Stimulated activated CD4-positive, alpha-beta T cell treated with anti-CD3 and anti-CD28 coated beads, TNF-alpha, amount 100 ng/mL, for 48 hours (primary cell): Measurements from ENCODE around the gene ELF1.
A peak's percentile ranks its signal among the peaks of the same experiment; 100 is the strongest.

Experiments used
- DNase-seq, 3 donors: peaks; one replicate each; pipeline ENCODE4 v3.0.0-alpha.2; 2020; ENCODE audit warnings: low read depth in 3 of 3

ELF1 gene

DNA sequence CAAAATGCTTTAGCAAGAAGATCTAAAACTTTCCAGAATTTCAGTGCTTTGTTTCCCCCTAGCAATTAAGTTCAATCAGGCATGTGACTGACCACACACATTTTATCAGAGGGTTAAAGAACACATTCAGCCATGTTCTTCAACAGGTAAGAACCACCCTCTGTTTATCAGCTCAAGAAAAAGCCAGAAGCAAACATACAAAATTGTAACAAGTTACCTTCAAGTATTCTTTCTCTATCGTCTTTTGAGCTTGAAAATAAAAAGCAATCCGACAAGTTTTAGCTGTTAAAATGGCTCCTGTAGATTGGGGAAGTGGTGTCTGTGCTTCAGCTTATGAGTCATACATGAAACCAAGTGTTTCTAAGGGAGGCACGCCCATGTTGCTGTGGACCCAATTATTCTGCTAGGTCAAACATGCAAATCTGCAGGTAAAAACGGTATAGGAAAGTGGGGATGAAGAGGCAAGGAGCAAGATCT lies at the start of gene ELF1:
Gene ELF1, minus strand, starts transcription at position 306 of the 477 bp plus-strand sequence. CDS start 37,262 bp downstream, outside the sequence.
- peak in 2 of 3 donors; percentile 41 to 43 for DNase-seq

GRCh38 chr13:41065078-41065477 lies 46.0 kb upstream of the ELF1 start:
- no peak for DNase-seq

GRCh38 chr13:41064493-41064892 lies 45.4 kb upstream of the ELF1 start:
- no peak for DNase-seq

DNA sequence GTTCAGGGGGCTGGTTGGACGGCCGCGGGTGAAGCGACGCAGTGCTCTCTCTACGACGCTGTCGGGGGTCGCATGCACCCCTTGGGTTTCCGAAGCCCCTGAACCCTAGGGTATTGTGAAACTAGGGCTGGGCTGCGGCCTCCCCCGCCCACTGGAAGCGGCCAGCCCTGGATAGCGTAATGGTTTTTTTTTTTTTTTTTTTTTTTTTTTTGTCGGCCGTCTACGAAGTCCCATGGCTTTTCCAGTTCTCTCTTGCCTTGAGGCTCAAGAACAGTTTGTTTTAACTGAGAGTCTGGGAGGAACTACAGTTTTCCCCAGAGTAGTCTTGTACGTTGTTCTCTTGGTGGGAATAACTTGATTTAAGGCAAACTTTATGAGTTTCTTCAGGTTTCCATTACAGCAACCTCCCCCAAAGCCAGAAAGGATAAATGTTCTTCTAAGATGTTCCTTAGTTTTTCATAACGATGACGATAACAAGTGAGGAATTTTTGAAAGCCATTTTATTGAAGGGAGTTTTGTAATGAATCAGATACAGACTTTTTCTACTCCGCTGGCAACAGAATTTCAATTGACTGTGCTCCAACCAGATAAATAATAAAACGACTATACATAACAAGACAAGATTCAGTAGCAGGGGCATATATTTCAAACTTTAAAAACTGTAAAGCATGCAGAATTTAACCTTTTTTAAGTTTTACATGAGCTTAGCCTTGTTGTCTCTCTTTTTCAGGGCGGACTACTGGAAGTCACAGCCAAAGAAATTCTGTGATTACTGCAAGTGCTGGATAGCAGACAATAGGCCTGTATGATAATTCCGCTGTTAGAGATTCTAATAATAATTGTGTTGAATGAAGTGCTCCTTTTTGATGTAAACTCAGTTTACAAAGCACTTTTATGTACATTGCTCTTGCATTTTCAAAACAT lies 43.1 kb upstream of the ELF1 start:
- DNase-seq, result no peak

DNA sequence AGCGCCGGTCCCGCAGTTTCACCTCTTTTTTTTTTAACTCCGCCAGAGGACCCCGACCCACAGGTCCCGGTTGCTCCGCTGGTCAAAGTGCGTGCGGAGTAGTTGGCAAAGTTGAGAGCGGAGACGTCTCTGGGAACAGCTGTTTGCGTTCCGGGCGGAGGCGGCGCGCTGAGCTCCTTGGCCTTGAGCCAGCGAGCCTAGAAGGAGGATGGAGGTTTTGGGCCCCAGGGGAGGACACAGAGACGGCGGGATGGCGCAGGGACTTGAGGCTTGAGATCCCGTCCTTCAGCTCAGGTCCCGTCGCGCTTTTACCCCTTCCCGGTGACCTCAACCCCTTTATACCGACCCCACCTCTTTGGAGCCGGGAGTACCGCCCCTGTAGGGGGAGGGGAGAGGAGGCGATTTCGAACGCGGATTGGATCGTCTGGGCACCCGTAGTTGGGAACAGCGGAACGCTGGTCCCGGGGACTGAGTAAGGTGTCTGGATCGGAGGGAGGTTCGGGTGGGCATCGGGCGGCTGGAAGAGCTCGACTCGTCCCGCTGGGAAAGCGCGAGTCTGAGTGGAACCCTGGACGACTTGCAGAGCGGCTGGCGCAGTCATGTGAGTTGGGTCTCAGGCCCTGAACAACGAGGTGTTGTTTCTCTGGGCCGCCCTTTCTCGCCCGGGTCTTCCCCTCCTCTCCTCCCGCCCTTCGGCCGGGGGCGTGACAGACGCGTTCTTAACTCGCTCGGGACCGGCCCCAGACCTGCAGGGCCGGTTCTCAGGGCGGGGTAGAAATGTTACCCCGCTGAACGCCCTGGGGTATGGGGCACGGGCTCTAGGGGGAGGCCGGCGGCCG lies 42.2 kb upstream of the ELF1 start, which contains the start of gene WBP4:
Gene WBP4, plus strand, starts transcription at position 435 of the 839 bp plus-strand sequence. Its CDS starts 165 bp downstream, at position 600.
- DNase-seq, result peak; percentile 80 to 87 (median 84)

- peak; percentile 74 to 82 (median 82) for DNase-seq
Measured at GRCh38 chr13:41060724-41061074, 41.6 kb upstream of the ELF1 start.

GRCh38 chr13:41060082-41060723 lies 41.1 kb upstream of the ELF1 start:
- peak; percentile 67 to 72 (median 67) for DNase-seq

DNA sequence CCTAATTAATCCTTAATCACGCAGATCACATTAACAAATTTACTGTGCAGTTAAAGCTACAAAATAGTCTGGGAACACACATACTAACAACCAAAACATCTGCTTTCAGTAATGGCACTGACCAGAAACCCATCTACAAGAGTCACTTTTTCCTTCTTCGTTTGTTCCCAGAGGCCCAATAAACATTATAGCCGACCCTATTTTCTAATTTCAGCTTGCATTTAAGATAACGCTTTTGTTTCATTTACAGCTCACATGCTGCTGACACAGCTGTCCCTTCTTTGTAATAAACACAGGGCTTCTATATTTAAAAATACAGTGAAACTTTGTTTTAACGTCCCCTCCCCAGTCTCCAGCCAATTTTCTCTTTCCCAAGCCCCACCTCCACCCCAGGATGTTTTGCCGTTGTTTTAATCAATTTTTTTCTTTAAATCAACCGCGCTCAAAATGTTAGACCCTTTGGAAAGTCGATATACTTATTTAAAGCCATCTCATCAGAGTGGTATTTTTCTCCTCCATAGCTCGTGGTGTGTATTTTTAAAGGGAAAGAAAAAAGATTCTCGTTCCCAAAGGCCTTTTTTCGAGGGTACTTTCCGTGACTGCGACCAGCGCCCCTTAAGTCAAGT lies 40.5 kb upstream of the ELF1 start:
- DNase-seq, result no peak

DNA sequence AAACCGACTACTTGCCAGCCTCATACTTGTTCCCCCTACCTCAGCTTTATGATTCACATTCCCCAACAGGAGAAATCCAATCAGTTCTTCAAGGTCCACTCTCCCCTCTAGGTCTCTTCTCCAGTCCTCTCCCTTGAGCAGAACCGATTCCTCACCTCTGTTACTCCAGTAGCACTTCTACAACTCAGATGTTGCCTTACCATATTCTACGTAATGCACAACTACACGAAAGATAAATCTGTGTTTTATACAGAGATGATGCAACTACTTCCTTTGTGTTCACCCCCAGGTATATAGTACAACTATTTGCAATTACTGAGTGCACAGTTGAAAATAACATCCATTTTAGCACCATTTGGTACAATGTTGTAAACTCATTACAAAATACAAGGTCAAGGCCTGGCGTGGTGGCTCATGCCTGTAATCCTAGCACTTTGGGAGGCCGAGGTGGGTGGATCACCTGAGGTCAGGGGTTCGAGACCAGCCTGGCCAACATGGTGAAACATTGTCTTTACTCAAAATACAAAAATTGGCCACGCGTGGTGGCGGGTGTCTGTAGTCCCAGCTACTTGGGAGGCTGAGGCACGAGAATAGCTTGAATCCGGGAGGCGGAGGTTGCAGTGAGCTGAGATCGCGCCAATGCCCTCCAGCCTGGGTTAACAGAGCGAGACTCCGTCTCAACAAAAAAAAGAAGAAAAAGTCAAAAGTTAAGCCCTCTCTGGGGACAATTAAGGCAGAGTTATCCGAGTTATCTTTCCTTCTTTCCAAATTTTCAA lies 39.4 kb upstream of the ELF1 start:
- DNase-seq, result no peak

GRCh38 chr13:41056826-41057711 lies 38.0 kb upstream of the ELF1 start:
- no peak for DNase-seq

GRCh38 chr13:41056194-41056593 lies 37.1 kb upstream of the ELF1 start:
- no peak for DNase-seq

DNA sequence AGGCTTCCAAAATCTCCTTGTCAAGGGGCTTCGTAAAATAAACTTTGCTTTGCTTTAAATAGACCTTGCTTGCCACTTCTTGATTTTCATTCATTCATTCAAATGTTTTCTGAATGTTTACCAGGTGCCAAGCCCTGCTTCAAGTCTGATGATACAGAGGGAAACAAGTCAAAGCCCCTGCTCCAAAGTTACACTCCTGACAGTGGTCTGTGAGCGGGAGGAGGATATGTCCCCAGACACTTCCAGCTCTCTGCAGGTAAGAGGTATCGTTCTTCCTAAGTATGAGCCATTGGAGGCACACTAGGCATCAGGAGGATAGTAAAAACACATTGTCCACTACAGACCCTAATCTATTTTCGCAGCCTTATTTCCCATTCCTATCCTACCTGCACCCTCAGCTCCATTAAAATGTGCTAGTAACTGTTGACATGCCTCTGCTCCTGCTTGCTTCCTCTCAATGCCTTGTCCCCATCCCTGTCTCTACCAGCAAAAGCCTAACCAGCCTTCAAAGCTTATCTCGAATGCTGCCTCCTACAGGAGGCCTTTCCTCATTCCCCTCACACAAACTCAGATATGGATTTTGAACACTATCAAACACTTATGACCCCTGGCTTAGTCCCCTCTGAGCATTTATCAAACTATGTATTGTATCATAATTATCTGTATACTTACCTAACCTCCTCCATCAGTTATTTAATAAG lies 36.0 kb upstream of the ELF1 start:
- no peak for DNase-seq

GRCh38 chr13:41054212-41054877 lies 35.2 kb upstream of the ELF1 start:
- peak in 1 of 3 donors; percentile 40 for DNase-seq

DNA sequence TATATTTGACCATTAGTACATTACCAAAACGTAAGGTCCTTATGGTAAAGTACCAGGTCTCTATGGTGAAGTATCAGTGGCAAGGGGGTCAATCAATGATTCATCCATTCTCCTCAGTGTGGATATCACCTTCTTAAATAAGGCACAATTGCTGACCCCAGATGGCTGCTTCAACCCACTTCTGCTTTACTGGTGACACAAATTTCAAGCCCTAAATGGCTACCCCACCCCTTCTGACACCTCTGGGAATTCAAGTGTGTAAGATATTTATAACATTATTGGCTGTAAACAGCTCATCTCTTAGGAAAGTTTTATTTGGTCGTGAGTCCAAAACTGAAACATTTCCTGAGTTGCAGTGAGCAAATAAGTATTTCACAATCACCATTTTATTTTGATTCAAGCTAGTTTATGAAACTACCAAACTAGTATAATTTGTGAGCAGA lies 34.3 kb upstream of the ELF1 start:
- DNase-seq, result no peak

- DNase-seq, result no peak
Measured at GRCh38 chr13:41052441-41052840, 33.3 kb upstream of the ELF1 start.

GRCh38 chr13:41049480-41050440 lies 30.6 kb upstream of the ELF1 start:
- no peak for DNase-seq

DNA sequence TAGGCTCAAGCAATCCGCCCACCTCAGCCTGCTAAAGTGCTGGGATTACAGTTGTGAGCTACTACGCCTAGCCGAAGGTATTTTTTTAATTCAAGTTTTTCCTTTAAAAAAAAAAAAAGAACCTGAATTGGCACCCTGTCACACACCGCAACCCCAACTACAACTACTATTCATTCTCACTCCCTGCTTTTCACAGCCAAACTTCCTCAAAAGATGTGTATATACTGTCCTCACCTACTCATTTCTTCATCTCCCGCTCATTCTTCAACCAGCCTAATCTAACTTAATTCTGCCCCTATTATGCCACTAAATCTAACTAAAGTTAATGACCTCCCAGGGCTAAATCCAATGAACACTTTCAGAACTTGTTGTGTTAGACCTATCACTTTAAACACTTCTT lies 29.5 kb upstream of the ELF1 start:
- no peak for DNase-seq
